ENCODE data around the gene THNSL1. TPM values are rescaled to one million over a fixed set of nuclear protein-coding genes. Genes with fewer than 3 reads are reported as not detected.

THNSL1 gene
- total RNA-seq, 1 experiment from 2014 or later = 5.5 TPM

DNA sequence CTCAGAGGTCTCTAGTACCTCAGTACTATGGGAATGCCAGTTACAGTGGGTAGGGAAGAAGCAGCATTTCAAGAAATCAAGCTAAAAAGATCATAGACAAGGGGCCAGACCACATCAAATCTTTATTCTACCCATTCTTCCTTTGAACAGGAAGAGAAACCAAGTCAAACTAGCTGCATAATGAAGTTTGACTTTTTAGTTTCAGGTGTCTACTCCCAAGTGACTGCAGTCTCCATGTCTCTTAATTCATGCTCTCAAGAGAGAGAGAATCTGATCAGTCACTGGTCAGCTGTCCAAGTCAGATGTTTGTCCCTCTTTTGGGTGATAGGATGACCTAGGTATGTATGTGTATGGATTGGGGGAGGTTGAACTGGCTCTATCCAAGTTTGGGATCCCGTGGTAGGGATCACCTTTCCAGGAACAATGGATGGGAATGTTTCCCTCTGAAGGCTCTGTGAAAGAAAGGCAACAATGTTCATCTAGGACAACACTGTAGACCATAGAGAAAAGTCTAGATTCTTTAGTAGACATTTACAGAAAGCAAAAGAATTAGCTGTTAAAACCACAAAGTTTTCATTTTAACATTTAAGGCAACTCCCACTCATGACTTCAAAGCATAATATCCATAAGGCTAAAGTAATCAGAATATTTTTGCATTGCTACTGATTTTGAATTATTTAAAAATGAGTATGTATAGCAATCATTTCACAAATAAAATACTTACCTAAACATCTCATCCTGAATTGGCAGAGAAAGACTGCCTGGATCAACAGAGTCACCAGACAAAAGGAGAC, 33.9 kb upstream of the THNSL1 start (continued):
- TF ChIP-seq, protein P1, sequence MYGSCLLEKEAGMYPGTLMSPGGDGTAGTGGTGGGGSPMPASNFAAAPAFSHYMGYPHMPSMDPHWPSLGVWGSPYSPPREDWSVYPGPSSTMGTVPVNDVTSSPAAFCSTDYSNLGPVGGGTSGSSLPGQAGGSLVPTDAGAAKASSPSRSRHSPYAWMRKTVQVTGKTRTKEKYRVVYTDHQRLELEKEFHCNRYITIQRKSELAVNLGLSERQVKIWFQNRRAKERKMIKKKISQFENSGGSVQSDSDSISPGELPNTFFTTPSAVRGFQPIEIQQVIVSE (CRISPR knock-in tag; IDR thresholded peaks at IDR 0.05; ENCODE audit: borderline replicate concordance) = no peak
- TF ChIP-seq, protein P2, sequence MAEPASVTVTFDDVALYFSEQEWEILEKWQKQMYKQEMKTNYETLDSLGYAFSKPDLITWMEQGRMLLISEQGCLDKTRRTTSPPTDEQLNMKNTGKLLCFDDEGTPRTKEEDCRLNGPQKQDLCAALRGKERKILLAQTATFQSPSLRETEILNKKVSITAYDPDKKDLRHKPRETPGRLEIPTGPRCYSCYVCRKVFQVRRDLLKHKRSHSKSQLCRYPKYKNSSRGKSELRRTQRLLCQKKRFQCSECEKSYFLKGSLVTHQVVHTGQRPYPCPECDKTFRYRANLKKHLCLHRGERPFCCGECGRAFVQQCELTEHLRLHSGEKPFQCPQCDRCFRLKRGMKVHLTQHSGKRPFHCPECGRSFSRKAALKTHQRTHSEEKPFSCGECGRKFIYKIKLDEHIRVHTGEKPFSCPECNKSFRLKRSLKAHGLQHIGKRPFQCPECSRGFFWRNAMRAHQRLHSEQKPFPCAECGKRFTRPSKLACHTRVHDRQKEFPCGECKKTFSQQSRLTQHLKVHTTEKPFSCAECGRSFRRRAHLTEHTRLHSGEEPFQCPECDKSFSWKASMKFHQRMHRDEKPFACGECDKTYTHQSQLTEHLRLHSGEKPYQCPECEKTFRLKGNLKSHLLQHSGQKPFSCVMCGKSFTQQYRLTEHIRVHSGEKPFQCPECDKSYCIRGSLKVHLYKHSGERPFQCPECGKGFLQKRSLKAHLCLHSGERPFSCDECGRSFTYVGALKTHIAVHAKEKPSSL (CRISPR knock-in tag; conservative IDR thresholded peaks at IDR 0.05) = no peak
- TF ChIP-seq FOXK1 (CRISPR knock-in tag; IDR thresholded peaks at IDR 0.05) (no peak), NR1H2 (CRISPR knock-in tag; IDR thresholded peaks at IDR 0.05) (no peak), ZNF396 (CRISPR knock-in tag; IDR thresholded peaks at IDR 0.05; ENCODE audit: borderline replicate concordance) (no peak), TP53 (CRISPR knock-in tag; IDR thresholded peaks at IDR 0.05) (no peak), TEAD1 (CRISPR knock-in tag; IDR thresholded peaks at IDR 0.05) (no peak), ELF4 (CRISPR knock-in tag; IDR thresholded peaks at IDR 0.05; ENCODE audit: low read depth) (no peak), ZNF138 (CRISPR knock-in tag; conservative IDR thresholded peaks at IDR 0.05) (no peak), NFYB (CRISPR knock-in tag; conservative IDR thresholded peaks at IDR 0.05; ENCODE audit: low read depth) (no peak)
- TF ChIP-seq, protein P3, sequence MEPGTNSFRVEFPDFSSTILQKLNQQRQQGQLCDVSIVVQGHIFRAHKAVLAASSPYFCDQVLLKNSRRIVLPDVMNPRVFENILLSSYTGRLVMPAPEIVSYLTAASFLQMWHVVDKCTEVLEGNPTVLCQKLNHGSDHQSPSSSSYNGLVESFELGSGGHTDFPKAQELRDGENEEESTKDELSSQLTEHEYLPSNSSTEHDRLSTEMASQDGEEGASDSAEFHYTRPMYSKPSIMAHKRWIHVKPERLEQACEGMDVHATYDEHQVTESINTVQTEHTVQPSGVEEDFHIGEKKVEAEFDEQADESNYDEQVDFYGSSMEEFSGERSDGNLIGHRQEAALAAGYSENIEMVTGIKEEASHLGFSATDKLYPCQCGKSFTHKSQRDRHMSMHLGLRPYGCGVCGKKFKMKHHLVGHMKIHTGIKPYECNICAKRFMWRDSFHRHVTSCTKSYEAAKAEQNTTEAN (CRISPR knock-in tag; IDR thresholded peaks at IDR 0.05) = no peak
- TF ChIP-seq, protein P4, sequence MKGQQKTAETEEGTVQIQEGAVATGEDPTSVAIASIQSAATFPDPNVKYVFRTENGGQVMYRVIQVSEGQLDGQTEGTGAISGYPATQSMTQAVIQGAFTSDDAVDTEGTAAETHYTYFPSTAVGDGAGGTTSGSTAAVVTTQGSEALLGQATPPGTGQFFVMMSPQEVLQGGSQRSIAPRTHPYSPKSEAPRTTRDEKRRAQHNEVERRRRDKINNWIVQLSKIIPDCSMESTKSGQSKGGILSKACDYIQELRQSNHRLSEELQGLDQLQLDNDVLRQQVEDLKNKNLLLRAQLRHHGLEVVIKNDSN (CRISPR knock-in tag; IDR thresholded peaks at IDR 0.05) = no peak

DNA sequence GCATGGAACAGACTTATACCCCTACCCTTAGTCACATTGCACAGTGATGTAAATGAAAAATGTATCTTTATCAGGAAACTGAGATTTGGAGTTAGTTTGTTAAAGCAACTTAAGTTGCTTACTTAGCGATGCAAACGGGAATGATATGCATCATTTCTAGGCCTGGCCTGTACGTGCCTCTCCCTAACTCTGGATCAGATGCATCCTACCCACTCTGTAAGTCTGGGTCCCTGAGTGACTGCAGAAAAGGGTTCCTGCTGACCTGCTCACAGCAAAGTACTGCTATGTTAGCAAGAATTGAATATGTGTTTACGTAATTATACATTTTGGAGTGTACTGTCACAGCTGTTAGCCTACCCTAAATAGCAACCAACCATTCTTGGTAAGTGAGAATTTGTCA, 33.3 kb upstream of the THNSL1 start:
- CTCF ChIA-PET = no interaction called here
- TF ChIP-seq PRRX2 (CRISPR knock-in tag; IDR thresholded peaks at IDR 0.05) (no peak), SMAD4 (CRISPR knock-in tag; IDR thresholded peaks at IDR 0.05) (no peak), NR2C2 (CRISPR knock-in tag; IDR thresholded peaks at IDR 0.05) (no peak), ZNF416 (CRISPR knock-in tag; IDR thresholded peaks at IDR 0.05) (no peak), EMX1 (CRISPR knock-in tag; IDR thresholded peaks at IDR 0.05) (no peak)
- TF ChIP-seq, protein P5, sequence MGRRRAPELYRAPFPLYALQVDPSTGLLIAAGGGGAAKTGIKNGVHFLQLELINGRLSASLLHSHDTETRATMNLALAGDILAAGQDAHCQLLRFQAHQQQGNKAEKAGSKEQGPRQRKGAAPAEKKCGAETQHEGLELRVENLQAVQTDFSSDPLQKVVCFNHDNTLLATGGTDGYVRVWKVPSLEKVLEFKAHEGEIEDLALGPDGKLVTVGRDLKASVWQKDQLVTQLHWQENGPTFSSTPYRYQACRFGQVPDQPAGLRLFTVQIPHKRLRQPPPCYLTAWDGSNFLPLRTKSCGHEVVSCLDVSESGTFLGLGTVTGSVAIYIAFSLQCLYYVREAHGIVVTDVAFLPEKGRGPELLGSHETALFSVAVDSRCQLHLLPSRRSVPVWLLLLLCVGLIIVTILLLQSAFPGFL (CRISPR knock-in tag; IDR thresholded peaks at IDR 0.05; ENCODE audit: borderline replicate concordance) = no peak
- TF ChIP-seq, protein P4 (CRISPR knock-in tag; IDR thresholded peaks at IDR 0.05) = no peak
- TF ChIP-seq, protein P6, sequence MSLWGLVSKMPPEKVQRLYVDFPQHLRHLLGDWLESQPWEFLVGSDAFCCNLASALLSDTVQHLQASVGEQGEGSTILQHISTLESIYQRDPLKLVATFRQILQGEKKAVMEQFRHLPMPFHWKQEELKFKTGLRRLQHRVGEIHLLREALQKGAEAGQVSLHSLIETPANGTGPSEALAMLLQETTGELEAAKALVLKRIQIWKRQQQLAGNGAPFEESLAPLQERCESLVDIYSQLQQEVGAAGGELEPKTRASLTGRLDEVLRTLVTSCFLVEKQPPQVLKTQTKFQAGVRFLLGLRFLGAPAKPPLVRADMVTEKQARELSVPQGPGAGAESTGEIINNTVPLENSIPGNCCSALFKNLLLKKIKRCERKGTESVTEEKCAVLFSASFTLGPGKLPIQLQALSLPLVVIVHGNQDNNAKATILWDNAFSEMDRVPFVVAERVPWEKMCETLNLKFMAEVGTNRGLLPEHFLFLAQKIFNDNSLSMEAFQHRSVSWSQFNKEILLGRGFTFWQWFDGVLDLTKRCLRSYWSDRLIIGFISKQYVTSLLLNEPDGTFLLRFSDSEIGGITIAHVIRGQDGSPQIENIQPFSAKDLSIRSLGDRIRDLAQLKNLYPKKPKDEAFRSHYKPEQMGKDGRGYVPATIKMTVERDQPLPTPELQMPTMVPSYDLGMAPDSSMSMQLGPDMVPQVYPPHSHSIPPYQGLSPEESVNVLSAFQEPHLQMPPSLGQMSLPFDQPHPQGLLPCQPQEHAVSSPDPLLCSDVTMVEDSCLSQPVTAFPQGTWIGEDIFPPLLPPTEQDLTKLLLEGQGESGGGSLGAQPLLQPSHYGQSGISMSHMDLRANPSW (CRISPR knock-in tag; conservative IDR thresholded peaks at IDR 0.05; ENCODE audit: low read depth) = no peak
- TF ChIP-seq, protein P7, sequence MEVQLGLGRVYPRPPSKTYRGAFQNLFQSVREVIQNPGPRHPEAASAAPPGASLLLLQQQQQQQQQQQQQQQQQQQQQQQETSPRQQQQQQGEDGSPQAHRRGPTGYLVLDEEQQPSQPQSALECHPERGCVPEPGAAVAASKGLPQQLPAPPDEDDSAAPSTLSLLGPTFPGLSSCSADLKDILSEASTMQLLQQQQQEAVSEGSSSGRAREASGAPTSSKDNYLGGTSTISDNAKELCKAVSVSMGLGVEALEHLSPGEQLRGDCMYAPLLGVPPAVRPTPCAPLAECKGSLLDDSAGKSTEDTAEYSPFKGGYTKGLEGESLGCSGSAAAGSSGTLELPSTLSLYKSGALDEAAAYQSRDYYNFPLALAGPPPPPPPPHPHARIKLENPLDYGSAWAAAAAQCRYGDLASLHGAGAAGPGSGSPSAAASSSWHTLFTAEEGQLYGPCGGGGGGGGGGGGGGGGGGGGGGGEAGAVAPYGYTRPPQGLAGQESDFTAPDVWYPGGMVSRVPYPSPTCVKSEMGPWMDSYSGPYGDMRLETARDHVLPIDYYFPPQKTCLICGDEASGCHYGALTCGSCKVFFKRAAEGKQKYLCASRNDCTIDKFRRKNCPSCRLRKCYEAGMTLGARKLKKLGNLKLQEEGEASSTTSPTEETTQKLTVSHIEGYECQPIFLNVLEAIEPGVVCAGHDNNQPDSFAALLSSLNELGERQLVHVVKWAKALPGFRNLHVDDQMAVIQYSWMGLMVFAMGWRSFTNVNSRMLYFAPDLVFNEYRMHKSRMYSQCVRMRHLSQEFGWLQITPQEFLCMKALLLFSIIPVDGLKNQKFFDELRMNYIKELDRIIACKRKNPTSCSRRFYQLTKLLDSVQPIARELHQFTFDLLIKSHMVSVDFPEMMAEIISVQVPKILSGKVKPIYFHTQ (CRISPR knock-in tag; IDR thresholded peaks at IDR 0.05) = no peak
- TF ChIP-seq, protein P1 (CRISPR knock-in tag; IDR thresholded peaks at IDR 0.05; ENCODE audit: borderline replicate concordance) = no peak

More for the DNA sequence above, 33.3 kb upstream of the THNSL1 start:
- ATAC-seq (no peak), DNase-seq (ENCODE audit: low spot score) (no peak)
- Mint-ChIP-seq H3K27me3 (ENCODE audit: low read depth) (no peaks in the 10 kb centered on the region; the same call in 1 of the 2 replicates), H3K9me3 (peaks cover 6% of the 10 kb centered on the region), H3K4me1 (peaks cover 5% of the 10 kb centered on the region; the same call in 1 of the 2 replicates), H3K36me3 (no peaks in the 10 kb centered on the region), H3K27ac (no peak overlapping the region), H3K4me3 (no peak overlapping the region)
- POLR2A ChIA-PET = no interaction called here

All from WTC11 (cell line).